Measurements from ENCODE around the gene C1orf52. TPM values are rescaled to one million over a fixed set of nuclear protein-coding genes. Genes with fewer than 3 reads are reported as not detected.

The C1orf52 gene
- total and polyA plus RNA-seq, 9 of the 15 experiments (the other 6 are each of a cell fraction or from before 2014, with no cell fraction given), result 17.0 to 38.5 (median 33.0) TPM

- TF ChIP-seq REST (IDR thresholded peaks at IDR 0.05; ENCODE audit: borderline replicate concordance), result peak; percentile 50; the same call in 1 of the 2 replicates
- TF ChIP-seq REST (CRISPR knock-in tag; IDR thresholded peaks at IDR 0.05; ENCODE audit: low read depth), result no peak; the same call in 1 of the 2 replicates
- no peak for TF ChIP-seq FOS (IDR thresholded peaks at IDR 0.05; ENCODE audit: extremely low read depth, insufficient read length)
- TF ChIP-seq ARID3B (CRISPR knock-in tag; IDR thresholded peaks at IDR 0.05; ENCODE audit: borderline replicate concordance), result no peak
- TF ChIP-seq MEF2D (tag; conservative IDR thresholded peaks at IDR 0.05; ENCODE audit: low read depth), result no peak
- no peak for TF ChIP-seq SAFB2 (IDR thresholded peaks at IDR 0.05; ENCODE audit: borderline replicate concordance, low read depth, low read length, severe bottlenecking)
- TF ChIP-seq NELFE (IDR thresholded peaks at IDR 0.05; ENCODE audit: insufficient read depth, insufficient read length), result no peak
- no peak for TF ChIP-seq ZNF436 (CRISPR knock-in tag; IDR thresholded peaks at IDR 0.05)
- no peak; the same call in 1 of the 2 replicates for TF ChIP-seq NBN (IDR thresholded peaks at IDR 0.05; ENCODE audit: low read depth)
- TF ChIP-seq POU5F1 (IDR thresholded peaks at IDR 0.05; ENCODE audit: borderline replicate concordance, low read depth, low read length, partially characterized antibody), result no peak
- TF ChIP-seq U2AF2 (optimal IDR thresholded peaks at IDR 0.05; ENCODE audit: low read depth, low read length), result no peak
- no peak for TF ChIP-seq MTF1 (CRISPR knock-in tag; IDR thresholded peaks at IDR 0.05; ENCODE audit: borderline replicate concordance)
- TF ChIP-seq ESRRA (IDR thresholded peaks at IDR 0.05; ENCODE audit: borderline replicate concordance, low read depth), result no peak; the same call in 1 of the 2 replicates
- no peak for TF ChIP-seq FOSL1 (tag; conservative IDR thresholded peaks at IDR 0.05)
- 0 out of 2 replicates have a peak, but pooled peaks have one; percentile 45 for TF ChIP-seq MED1 (CRISPR knock-in tag; IDR thresholded peaks at IDR 0.05; ENCODE audit: borderline replicate concordance)
These were observed 57.9 kb downstream of the C1orf52 start (continued) for GRCh38 chr1:85201340-85202091.
